GM18499 (cell line): ENCODE results near the gene UBE2I.
"Not testable (repeated sequence)": the region's sequence is repeated elsewhere in the genome, so short reads cannot be mapped to it uniquely, and the experiment has no call there.

Experiments used
- ATAC-seq: cut with Tn5 transposase; IDR thresholded peaks from one replicate; pipeline ENCODE4 v1.9.1; 2021; ENCODE audit warnings: moderate number of reproducible peaks; ENCODE audit not compliant: insufficient read depth, unreplicated experiment

The UBE2I gene

GRCh38 chr16:1291576-1291974 is 17.9 kb upstream of the UBE2I start:
- ATAC-seq = no peak

DNA sequence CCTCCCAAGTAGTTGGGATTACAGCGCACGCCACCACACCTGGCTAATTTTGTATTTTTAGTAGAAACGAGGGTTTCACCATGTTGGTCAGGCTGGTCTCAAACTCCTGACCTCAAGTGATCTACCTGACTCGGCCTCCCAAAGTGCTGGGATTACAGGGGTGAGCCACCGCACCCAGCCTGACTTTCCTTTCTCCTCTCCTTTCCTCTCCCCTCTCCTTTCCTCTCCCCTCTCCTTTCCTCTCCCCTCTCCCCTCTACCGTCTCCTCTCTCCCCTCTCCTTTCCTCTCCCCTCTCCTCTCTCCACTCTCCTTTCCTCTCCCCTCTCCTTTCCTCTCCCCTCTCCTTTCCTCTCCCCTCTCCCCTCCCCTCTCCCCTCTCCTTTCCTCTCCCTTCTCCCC is 17.2 kb upstream of the UBE2I start:
- ATAC-seq = not testable (repeated sequence)

DNA sequence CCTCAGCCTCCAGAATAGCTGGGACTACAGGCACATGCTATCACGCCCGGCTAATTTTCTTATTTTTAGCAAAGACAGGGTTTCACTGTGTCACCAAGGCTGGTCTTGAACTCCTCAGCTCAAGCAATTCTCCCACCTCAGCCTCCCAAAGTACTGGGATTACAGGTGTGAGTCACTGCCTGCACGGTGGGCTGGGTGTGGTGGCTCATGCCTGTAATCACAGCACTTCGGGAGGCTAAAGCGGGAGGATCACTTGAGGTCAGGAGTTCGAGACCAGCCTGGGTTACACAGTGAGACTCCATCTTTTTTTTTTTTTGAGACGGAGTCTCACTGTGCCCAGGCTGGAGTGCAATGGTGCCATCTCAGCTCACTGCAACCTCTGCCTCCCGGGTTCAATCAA is 16.6 kb upstream of the UBE2I start:
- not testable (repeated sequence) for ATAC-seq

DNA sequence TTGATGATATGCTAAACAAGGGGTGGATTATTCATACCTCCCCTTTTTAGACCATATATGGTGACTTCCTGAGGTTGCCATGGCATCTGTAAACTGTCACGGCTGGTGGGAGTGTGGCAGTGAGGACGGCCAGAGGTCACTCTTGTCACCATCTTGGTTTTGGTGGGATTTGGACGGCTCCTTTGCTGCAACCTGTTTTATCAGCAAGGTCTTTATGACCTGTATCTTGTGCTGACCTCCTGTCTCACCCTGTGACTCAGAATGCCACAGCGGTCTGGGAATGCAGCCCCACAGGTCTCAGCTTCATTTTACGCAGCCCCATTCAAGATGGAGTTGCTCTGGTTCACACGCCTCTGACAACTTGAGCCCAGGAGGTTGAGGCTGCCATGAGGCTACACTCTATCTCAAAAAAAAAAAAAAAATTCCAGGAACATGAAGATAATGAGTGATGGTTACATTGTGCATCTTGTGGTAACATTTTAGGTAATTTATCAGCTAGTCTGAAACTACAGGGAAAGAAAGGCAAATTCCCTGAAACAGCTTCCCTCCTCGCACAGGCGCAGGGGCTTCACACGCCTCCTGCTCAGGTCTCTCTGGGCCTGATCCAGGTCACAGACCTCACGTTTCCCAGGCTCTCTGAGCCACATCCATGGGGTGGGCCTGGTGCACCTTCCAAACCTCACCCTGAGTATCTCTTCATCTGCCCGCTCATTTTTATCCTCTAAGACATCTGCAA is 15.3 kb upstream of the UBE2I start:
- no peak for ATAC-seq

DNA sequence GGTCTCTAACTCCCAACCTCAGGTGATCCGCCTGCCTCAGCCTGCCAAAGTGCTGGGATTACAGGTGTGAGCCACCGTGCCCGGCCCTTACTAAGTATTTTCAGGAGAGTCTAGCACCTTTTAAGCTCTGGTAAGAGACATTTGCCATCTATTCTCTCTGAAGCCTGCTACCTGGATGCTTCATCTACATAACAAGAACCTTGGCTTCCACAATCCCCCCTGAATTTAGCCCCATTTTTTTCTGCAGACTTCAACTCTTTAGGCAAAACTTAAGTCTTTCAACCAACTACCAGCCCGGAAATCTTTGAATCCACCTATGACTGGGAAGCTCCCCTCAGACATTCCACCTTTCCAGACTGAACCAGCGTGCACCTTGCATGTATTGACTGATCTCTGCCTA is 14.0 kb upstream of the UBE2I start:
- no peak for ATAC-seq

- ATAC-seq = not testable (repeated sequence)
These were observed 12.8 kb upstream of the UBE2I start for GRCh38 chr16:1296688-1297017.

- no peak for ATAC-seq
These were observed 12.3 kb upstream of the UBE2I start for GRCh38 chr16:1297018-1297696.

- ATAC-seq = no peak
These were observed 11.0 kb upstream of the UBE2I start for GRCh38 chr16:1298406-1298805.

DNA sequence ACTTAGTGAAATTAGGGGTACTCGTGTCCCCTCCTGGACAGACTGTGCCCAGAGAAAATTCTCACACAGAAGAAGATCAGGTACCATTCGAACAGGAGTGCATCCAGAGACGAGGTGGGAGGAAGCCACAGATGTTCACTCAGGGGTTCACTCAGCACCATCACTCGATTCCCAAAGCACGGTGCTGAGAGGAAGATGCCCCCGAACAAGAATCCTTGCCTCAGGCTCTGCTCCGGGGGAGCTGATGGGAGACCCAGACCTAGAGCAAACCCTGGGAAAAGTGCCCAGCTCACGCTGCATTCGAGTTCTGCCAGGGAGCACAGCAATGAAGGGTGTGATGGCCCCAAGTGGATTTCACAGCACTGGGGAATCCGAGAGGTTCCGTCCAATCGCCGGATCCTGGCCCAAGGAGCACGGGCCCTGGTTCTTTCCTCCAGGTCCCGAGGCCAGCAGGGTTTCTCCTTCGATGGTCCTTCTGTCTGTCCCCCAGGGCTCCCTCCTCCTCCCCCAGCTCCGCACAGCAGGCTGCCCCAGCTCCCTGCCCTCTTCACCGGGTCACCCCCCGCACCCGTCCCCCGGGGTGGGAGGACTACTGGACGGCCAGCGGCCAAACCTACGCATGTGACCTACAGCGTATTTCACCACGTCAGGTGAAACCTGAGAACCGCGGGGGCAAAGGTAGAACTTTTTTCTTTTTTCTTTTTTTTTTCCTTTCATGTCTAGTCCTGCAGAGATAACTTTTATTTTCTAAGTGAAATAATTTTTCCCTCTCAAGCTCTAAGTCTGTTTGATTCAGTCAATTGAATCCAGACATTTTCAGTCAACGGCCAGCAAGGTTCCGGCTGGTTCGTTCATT is 10.2 kb upstream of the UBE2I start:
- ATAC-seq = no peak

GRCh38 chr16:1299868-1300203 is 9.6 kb upstream of the UBE2I start:
- no peak for ATAC-seq

- ATAC-seq = no peak
These were observed 8.6 kb upstream of the UBE2I start for GRCh38 chr16:1300664-1301476.

GRCh38 chr16:1301562-1301961 is 7.9 kb upstream of the UBE2I start:
- ATAC-seq = no peak

DNA sequence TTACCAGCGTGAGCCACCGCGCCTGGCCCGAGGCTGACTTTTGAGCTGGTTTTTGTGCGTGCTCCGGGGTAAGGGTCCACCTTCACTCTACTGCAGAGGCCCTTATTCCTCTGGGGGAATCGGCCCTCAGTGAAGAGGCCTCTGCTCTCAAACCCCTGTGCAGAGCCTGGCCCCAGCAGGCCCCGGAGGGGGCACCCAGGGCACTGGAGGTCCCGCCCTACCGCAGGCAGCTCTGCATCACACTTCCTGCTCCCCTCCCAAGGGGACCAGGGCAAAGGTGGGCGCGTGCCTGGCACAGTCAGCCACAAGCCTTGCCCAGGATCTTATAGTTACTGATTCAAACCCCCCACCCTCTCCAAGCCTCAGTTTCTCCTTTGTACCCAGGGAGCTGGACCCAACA is 3.6 kb upstream of the UBE2I start:
- no peak for ATAC-seq

- ATAC-seq = no peak
These were observed 3.1 kb upstream of the UBE2I start for GRCh38 chr16:1306334-1306733.

DNA sequence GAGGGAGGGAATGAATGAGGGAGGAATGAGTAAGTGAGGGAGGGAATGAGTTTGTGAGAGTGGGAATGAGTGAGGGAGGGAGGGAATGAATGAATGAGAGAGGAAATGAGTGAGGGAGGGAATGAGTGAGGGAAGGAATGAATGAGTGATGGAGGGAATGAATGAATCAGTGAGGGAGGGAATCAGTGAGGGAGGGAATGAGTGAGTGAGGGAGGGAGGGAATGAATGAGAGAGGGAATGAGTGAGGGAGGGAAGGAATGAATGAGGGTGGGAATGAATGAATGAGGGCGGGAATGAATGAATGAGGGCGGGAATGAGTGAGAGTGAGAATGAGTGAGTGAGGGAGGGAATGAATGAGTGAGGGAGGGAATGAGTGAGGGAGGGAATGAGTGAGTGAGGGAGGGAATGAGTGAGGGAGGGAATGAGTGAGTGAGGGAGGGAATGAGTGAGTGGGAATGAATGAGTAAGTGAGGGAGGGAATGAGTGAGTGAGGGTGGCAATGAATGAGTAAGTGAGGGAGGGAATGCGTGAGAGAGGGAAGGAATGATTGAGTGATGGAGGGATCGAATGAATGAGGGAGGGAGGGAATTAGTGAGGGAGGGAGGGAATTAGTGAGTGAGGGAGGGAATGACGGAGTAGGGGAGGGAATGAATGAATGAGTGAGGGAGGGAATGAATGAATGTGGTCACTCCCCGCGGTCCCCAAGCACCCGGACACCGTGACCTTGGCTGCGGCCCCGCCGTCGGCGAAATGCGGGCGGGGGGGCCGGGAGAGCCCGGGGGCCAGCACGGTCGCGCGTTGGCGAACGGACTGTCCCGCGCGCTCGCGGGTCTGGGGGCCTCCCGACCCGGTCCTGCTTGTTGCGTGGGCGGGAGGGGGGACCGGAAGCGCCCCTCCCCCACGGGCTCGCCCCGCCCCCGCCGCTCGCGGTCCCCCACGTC is 1.1 kb upstream of the UBE2I start:
- ATAC-seq = no peak

DNA sequence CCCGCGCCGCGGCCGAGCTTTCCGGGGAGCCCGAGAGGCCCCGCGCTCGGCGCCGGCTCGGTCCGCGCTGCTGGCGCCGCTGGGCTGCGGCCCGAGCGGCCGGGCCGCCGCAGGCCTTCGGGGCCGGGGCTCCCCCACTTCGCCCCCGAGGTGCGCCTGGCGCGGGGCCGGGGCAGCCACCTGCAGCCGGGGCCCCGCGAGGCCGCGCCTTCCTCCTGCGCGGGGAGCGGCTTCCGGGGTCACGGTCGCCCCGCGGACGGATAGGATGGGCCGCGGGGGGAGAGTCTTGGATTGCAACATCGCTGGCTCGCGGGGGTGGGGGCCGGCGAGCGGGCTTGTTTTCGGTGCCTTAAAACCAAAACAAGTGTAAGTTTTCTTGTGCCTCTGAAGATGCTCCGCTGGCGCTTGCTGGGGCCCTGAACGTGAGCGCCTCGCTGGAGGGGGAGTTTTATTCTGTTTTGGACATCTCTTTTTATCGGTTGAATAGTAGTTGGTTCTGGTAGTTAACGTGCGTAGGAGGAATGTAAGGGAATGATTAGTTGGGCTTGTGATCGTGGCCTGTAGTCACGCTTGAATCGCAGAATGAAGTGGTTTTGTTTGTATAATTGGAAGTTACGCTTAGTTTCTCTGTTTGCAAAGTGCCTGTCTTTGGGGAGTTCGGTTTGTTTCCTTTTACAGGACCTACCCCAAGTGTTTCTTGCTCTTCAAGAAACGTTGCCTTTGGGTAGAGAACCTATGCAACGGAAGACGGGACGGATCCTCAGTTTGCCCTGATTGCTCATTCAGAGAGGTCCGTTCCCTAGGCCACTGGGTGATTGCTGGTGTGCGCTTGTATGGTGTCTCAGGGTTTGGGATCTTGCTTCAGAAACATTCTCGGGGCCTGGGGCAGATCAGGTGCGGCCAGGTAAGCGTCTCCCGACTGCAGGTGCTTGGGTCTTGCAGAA is 724 bp downstream of the UBE2I start:
- ATAC-seq = no peak

DNA sequence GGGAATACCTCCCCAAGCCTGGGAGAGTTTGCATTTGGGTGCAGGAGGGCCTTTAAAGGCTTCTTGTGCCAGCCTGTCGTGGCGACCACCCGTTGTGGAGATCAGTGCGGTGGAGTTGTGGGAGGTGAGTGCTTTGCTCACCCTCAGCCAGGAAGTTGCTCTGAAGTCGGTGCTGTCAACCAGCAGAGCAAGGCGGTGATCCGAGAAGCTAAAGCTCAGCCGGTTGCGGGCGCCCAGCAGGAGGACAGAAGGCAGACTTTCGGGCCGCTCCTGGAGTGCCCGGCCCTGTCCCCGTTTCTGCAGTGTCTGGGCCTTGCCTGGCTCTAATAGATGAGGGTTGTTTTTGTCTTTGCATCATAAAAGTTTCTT is 1.4 kb downstream of the UBE2I start:
- ATAC-seq = no peak

DNA sequence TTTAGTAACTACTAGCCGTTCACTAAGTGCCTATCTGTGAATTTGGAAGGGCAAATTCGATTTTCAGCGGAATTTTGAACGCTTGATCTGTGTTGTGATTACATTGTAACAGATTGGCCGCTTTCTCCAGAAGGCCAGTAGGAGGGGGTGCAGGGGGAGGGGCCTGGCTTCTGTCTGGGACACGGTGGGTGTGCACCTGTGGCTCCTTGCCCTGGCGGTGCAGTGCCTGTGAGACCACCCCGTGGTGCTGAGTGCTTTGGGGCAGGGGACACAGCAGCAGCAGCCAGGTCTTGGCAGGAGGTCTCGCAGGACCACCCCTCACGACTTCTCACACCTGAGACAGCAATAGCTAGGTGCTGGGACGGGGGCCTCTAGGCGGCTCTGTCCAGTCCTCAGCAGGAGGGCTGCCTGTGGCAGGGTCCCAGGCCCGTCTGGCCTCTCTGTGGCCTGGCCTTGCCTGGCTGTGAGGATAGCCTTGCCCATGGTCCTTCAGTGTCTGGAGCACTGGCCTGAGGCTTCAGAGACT is 1.8 kb downstream of the UBE2I start:
- no peak for ATAC-seq
